Neural cell (in vitro differentiated cells): Measurements from ENCODE around the gene SLC29A2.

ENCODE experiments used
- CTCF ChIP-seq: fragments of 450-650 bp; IDR thresholded peaks from 2 replicates; pipeline ENCODE4 v1.5.1; 2014; ENCODE audit warnings: antibody characterized with exemption, mild to moderate bottlenecking, moderate library complexity; ENCODE audit not compliant: poor library complexity, severe bottlenecking
- EZH2 ChIP-seq: fragments of 200-600, 300-800 bp; shearing (Covaris generic), sonication (generic); IDR thresholded peaks from 2 replicates; pipeline ENCODE4 v1.6.1; 2014; ENCODE audit warnings: antibody characterized with exemption, low read length, borderline replicate concordance, mild to moderate bottlenecking; ENCODE audit not compliant: insufficient read depth, poor library complexity, severe bottlenecking
- MXI1 ChIP-seq: fragments of 450-650 bp; conservative IDR thresholded peaks from 2 replicates; pipeline ENCODE4 v1.6.1; 2014; ENCODE audit warnings: antibody characterized with exemption, mild to moderate bottlenecking; ENCODE audit not compliant: poor library complexity, severe bottlenecking
- POLR2AphosphoS5 ChIP-seq: IDR thresholded peaks from 2 replicates; pipeline ENCODE4 v1.6.1; 2012

- TF ChIP-seq CTCF, result no peak
- no peak for TF ChIP-seq EZH2
- no peak for TF ChIP-seq MXI1
- TF ChIP-seq POLR2AphosphoS5, result no peak
Measured at GRCh38 chr11:66331542-66332370, 39.8 kb downstream of the SLC29A2 start.
